A549 (cell line): ENCODE measurements around the gene NID2.

ENCODE experiments used
- CTCF ChIP-seq: fragments of >200 bp; sonication (Bioruptor Twin); formaldehyde crosslinking; IDR thresholded peaks from 3 replicates; pipeline ENCODE4 v1.5.1; 2016
- HOXA7 ChIP-seq: fragments of 250-450 bp; sonication (Bioruptor Pico); IDR thresholded peaks from 2 replicates; pipeline ENCODE4 v1.5.0; 2020; ENCODE audit warnings: mild to moderate bottlenecking, moderate library complexity
- NFE2L2 ChIP-seq: fragments of 150-350 bp; conservative IDR thresholded peaks from 2 replicates; pipeline ENCODE4 v1.6.1; 2014; ENCODE audit warnings: low read length
- PHF8 ChIP-seq: fragments of 200-600 bp; sonication (generic); IDR thresholded peaks from 2 replicates; pipeline ENCODE4 v1.6.1; 2016; ENCODE audit warnings: low read depth, mild to moderate bottlenecking, antibody characterized with exemption, moderate library complexity, borderline replicate concordance

- TF ChIP-seq NFE2L2 (no peak), HOXA7 (CRISPR knock-in tag) (no peak), PHF8 (no peak), CTCF (no peak)
Measured at GRCh38 chr14:52112336-52113018, 43.6 kb upstream of the NID2 start.
